Kidney glomerular epithelial cell (primary cell): ENCODE measurements around the gene SERPINA3.

Experiments used
- DNase-seq: peaks from one replicate; lab custom pipeline; 2025; lab: John Stamatoyannopoulos, UW

SERPINA3 gene

DNA sequence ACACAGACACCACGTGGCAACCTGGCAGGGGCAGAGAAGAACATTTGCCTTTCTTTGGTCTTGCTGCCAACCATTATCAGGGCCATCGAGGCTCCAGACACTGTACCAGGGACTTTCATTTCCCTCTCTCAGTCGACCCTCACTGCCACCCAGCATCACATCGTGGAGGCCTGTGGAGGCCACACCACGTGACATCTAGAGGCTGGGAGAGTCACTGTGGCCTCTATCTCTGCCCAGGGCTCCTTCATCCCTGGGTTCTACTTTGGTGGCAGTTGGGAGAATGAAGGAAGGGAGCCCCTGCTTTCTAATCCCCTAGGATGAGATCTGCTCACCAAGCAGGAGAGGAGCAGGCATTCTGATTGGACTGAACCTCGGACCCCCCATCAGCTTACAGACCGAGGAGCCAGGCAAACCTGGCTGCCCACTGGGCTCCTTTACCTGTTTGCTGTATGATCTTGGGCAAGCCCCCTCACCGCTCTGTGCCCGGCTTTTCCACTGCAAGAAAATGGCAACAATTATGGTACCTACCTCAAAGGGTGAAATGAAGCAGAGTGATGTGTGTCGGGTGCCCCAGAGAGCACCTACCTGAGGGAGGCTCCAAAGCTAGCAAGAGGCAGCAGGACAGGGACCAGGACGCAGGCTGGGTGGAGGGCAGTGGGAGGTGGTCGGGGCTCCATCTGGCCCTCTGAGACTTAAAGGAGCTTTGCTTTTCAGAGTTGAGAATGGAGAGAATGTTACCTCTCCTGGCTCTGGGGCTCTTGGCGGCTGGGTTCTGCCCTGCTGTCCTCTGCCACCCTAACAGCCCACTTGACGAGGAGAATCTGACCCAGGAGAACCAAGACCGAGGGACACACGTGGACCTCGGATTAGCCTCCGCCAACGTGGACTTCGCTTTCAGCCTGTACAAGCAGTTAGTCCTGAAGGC is 1.8 kb downstream of the SERPINA3 start:
- no peak for DNase-seq

DNA sequence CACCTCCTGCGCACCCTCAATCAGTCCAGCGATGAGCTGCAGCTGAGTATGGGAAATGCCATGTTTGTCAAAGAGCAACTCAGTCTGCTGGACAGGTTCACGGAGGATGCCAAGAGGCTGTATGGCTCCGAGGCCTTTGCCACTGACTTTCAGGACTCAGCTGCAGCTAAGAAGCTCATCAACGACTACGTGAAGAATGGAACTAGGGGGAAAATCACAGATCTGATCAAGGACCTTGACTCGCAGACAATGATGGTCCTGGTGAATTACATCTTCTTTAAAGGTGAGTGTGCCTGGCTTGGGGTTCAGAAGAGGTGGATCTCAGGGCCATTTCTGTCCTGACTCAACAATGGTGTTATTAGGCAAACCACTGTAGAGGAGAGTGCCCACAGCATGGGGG is 2.6 kb downstream of the SERPINA3 start:
- DNase-seq = no peak

DNA sequence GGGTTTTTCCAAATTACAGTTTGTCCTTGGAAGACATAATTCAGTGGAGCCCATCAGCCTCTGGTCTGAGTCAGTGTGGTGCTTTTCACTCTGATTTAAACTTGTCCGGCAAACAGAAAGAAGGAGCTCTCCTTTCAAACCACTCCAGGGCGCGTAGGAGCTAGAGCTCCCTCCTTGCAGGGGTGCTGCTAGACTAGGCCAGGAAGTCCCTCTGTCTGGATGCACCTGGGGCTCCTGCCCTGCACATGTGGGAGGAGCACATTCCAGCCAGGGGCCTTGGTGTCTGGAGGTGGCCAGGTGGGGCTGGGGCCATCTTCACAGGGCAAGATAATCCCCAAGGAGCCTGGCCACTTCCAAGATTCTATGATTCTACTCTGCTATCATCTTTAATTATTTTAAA is 3.1 kb downstream of the SERPINA3 start:
- DNase-seq = no peak

DNA sequence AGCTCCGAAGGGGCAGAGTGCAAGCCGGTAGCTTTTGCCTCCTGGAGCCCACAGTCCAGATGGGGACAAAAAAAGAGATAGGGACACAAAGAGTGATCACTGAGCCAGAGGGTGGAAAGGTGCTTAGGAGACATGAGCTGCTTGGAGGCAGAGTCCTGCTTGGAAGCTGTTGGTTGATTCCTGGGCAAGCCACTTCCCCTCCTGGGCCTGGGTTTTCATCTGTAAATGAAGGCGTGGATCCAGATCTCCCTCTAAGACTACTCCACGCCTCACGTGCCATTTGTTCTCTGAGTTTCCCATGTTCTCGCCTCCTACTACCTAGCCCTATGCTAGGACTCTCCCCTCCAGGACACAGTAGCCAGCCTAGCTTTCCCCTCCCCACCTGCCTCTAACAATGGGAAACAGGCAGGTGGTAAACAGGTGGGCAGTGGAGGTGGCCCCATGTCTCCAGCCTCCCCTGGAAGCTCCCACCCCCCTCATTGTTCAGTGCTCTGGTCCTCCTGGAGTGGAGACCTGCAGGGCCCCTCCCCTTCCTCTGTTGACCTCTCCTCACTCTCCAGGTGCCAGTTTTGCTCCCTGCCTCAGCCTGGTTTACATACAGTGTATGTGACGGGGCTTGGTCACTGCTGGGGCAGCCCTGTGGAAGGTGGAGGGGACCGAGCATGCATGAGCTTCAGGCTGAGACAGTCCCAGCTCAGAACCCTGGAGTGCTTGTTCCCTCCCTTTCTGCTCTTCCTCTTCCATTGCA is 3.8 kb downstream of the SERPINA3 start:
- no peak for DNase-seq

DNA sequence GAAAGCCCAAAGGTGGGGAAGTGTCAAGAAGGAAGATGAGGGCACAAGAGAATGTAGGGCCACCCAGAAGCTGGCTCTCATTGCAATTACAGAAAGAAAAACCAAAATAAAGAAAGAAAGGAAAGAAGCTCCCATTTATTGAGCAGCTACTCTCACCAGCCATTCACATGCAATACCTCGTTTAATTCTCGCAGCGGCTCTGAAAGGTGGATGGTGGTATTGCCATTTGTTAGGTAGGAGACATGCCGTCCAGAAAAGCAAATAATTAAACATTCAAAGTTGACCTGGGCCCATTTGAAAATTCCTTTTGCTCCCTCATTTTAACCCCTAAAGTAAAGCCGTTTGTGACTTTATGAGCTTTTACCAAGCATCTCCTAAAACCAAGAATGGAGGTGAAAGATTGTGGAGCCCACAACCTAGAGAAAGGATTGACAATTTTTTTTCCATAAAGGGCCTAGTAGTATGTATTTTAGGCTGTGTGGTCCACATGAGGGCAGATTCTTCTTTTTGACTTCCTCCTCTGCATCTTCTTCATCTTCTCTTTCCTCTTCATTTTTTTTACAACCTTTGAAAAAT is 5.3 kb downstream of the SERPINA3 start:
- DNase-seq = no peak

DNA sequence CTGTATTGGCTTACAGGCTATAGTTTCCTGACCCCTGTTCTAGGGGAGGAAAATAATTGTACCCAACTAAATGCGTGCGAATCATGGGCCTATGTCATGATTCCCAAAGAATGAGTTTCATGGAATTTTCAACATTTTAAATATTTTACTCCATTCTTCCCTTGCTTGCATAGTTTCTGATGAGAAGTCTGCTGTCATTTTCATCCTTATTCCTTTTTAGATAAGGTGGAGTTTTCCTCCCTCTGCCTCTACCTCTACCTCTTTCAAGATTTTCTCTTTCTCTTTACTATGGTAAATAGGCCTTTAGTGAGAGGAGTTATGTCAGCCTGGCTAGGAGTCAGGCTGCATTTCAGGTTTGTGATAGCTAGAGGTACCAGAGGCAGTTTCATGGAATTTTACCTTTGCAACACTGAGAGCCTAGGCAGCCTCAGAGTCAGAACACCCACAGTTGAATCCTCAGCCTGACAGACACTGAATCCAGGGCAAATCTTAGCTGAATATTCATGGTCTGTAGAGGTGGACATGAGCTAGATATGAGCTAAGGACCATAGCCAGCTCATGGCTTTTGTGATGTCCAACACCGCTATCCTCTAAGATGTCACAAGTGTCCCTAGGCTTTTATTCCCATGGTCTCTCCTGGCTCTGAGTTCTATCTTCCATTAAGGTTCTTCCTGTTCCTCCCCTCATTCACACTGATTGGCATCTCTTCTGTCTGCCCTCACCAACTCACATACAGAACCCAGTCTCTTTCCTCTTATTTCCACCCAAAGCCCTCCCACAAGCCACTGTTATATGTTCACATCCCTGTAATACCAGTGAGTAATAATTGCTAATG is 6.0 kb downstream of the SERPINA3 start:
- DNase-seq = no peak

DNA sequence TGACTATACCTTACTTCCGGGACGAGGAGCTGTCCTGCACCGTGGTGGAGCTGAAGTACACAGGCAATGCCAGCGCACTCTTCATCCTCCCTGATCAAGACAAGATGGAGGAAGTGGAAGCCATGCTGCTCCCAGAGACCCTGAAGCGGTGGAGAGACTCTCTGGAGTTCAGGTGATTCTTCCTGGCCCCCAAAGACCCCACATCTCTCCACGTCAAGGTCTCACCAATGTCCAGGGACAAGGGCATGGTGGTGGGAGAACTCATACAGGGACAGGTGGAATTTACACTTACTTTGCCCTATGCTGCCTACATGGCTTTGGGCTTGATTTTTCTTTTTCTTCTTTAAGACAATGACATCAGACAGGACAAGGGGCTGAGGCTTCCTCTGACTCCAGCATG is 7.1 kb downstream of the SERPINA3 start:
- DNase-seq = no peak

DNA sequence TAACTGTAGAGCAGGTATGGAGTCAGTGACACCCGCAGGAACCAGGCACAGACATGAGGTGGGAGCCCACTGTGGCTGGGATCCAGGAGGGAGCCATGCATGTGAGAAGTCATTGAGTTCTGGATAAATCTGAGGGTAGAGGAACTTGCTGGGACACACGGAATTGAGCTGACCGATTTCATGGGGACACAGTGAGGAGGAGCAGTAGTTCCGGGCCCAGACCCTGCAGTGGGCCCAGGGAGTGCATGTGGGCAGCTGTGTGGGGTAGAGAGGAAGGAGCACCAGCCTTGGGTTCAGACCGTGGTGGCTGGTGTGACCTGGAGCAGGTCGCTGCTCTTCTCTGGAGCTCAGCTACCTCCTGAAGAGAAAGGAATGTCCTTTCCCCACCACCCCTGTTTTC is 8.4 kb downstream of the SERPINA3 start:
- no peak for DNase-seq

DNA sequence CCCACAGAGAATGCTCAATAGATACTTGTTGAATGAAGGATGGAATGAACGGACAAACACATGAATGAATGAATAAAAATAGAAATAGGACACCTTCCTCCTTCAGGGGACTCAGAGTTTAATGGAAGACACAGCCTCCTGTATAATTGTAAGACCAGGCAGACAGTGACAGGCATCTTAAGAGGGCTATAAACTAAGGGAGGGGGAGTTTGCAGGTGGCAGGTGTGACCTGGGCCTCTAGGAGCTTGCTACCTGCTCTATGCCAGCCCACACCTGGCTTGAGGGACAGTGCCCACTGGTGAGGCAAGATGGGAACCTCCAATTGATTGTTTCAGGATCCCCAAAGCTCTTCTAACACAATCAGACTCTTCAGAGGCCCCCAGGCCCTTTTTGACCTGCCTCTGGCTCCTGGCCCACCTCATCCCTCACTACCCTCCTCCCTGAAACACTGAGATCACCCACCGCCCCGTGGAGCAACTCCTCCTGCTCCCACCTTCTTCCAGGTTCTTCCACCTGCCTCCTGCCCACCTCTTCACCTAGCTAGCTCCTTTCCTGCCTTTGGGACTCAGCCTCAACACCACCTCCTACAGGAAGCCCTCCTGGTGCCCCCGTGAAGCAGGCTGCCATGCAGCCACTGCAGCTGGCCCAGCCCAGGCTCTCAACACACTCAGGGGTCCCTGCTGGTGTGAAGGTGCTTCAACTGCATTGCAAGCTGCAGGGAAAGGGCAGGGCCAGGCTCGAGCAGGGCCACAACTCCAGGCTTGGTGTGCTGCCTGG is 9.4 kb downstream of the SERPINA3 start:
- no peak for DNase-seq

DNA sequence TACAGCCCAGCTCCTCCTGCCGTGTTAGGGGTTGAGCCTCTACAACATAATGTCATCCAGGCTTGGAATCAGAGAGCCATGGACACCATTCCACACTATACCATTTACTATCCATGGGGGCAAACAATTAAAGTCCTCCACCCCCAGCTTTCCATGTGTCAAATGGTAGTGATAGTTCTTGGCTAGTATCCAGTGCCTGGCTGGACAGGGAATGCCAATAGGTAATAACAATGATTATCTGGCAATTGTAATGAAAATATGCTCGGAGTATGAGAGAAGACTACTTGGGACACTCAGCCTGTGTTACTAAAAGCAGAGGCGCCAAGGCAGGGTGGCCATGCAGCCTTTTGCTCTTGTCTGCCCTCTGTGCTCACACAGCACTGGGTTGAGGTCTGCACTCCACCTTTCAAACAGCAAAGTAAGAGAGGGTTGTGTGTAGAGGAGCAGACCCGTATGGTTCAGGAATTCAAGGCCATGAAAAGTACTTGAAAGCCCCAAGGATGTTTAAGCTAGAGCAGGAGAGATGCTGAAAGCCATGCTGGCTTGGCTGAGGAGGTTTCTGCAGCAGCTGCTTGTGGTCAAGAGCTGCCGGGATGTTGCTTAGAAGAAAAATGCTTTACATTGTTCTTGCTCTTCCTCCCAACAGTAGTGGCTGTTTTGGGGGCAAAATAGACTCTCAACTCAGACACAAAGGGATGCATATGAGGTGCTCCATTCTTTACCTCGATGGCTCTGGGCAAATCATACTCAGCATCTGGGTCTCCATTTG is 10.6 kb downstream of the SERPINA3 start:
- DNase-seq = no peak

DNA sequence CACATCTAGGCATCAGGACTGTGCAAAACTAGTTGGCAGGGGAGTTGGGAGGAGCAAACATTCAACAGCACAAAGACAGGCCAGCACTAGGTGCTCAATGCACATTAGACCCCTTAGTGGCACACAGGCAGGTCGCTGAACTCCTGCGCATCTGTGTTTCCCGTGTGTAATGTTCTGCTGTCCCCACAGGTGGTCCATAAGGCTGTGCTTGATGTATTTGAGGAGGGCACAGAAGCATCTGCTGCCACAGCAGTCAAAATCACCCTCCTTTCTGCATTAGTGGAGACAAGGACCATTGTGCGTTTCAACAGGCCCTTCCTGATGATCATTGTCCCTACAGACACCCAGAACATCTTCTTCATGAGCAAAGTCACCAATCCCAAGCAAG is 11.2 kb downstream of the SERPINA3 start:
- no peak for DNase-seq

DNA sequence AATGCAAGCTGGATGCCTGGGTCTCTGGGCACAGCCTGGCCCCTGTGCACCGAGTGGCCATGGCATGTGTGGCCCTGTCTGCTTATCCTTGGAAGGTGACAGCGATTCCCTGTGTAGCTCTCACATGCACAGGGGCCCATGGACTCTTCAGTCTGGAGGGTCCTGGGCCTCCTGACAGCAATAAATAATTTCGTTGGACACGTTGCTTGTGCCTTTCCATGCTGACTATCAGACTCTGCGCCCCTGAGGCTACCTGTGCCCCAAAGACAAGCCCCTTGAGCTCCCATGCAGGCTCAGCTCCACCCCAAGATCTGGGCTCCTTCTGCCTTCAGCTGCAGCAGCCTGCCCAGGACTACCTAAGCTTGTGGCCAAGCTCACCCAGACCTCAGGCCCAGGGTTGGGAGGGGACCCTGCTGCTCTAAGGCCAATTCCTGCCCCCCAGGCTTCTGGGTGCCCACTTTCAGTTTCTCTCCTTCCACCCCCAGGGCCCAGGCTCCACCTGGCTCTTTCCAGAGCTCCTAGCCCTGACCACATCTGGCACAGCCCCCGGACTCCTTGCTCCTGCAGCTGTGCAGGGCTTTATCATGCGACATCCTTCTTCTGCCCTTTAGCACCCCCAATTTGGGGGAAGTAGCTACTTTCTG is 11.8 kb downstream of the SERPINA3 start:
- DNase-seq = no peak

DNA sequence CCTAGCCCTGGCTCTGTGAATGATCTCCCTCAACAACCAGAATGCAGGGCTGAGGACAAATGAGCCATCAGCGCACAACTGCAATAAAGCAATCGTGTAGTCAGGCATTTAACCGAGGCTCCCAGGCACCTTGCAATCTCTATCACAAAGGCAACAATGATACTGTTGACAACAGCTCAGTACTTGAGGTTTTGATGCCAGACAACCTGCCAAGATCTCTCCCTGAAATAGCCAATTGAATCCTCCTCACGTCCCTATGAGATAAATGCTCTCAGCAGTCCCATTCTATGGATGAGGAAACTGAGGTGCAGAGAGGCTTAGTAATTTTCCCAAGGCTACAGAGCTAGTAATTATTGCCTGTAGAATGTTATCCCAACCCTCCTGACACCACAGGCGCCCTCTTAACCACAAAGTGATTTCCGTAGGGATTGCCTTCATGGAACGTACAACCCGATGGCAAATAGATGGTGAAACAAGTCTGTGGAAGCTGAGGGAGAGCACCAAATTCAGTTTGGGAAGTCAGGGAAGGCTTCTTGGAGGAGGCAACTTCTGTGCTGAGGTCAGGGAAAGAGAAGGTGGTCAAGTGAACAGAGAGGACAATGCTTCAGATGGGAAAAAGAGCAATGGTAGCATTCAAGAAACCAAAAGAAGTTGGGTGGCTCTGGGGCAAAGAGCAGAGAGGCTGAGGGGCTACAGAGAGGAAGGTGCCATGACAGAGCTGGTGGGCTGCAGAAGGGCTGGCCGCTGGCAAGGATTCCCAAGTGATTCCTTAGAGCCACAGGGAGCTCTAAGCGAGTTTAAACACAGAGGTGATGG is 12.6 kb downstream of the SERPINA3 start:
- DNase-seq = no peak

DNA sequence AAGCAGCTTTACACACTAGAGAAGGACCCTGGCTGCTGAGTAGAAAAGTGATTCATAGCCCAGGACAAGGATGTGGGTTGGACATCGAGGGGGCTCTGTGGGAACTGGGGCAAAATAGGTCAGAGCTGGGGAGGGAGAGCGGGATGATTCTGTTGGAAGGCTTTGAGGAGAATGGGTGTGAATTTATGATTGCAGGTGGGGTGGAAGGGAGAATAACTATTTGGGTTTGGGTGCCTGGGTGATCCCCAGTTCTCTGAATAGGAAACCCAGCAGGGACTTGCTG is 13.1 kb downstream of the SERPINA3 start:
- DNase-seq = no peak

DNA sequence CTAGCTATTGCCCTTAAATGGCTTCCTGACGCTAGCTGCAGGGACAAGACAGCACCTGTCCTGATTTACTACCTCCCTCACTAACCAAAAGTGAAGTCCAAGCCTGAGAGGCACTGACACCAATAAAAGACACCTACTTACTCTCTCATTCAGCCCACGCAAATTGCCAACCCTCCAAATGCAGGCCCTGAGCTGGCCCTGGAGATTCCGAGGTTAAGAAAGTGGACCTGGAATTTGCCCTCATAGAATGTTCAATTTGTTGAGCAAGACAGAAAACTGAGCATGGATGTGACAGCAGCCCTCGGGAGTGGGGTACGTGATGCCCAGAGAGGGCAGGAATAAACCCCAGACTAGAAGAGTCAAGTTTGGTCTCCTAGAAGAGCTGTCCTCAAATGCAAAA is 16.4 kb downstream of the SERPINA3 start:
- DNase-seq = no peak

DNA sequence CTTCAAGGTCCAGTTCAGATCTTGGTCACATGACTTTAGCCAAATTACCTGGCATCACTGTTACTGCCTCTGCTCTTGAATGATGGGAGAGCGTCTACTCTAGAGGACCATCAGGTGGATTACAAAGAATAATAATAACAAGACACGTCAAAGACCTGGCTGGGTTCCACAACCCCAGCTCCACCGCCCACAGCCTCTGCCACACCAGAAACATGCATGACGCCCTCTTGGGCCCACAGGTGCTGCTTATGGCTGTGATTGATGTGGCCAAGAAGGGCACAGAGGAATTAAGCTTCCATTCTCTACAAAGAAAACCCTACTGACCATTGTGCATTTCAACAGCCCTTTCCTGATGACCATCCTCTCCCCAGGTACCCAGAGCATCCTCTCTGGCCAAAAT is 18.2 kb downstream of the SERPINA3 start:
- DNase-seq = no peak

DNA sequence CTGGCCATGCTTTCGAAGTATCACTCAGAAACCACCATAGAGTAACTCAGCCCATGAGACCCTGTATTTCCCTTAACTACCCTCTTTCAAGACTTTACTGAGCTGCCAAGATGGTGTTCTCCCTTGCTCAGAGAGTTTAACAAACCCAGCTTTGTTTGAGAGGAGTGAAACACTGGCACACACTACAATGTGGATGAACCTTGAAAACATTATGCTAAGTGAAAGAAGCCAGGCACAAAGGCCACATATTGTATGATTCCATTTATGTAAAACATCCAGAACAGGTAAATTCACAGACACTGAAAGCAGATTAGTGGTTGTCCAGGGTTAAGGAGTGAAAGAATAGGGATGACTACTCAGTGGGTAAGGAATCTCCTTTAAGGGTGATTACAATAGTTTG is 18.9 kb downstream of the SERPINA3 start:
- DNase-seq = no peak

DNA sequence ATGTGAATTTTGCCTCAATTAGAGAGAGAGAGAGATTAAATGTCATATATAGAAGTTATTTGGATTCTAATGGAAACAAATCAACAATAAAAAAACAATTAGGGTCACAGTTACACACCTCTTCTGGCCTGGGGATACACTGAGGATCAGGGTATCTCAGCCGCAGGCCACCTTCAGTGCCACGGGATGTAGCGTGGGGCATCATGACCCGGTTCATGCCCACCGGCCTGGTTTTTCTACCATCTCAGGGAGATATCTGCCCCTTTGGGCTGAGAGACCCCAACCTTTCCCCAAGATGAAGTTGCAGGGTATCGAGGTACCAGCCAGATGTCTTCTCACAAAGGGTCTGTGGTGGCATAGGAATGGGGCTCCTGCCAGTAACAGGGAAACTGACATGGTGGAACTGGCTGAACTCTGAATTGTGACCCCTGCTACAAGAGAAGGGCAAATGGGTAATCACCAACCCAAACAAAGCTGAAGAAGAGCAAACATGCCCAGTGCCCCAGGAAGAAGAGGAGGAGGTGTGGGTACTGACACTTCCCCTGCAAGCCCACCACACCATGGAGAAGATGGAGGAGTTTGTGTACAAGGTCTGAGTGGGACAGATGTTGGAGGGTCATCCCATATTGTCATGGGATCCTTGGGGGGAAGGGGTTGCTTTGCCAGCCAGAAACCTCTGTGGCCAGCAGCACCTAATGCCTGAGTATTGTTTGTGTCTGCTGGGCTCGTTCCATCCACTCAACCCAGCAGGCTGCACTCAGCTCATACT is 19.5 kb downstream of the SERPINA3 start:
- no peak for DNase-seq

DNA sequence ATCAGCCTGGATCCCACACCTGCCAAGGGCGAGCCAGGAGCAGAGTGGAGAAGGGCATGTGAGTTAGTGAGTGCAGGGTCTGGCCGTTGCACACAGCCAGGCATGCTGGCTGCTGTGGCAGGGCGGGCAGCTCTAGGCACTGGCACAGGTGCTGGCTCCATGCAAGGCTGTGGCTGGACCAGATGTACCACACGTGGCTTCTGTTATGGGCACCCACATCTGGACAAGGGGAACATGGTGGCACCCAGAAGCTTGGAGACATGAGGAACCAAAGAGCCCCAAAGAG is 20.1 kb downstream of the SERPINA3 start:
- DNase-seq = no peak
